Keratinocyte (primary cell): ENCODE data around the gene DLG2.

Source experiments
- CTCF ChIP-seq, 3 experiments: IDR thresholded peaks in 1 of 3; conservative IDR thresholded peaks in 1 of 3; optimal IDR thresholded peaks in 1 of 3; 2 replicates in 2 of 3; 3 replicates in 1 of 3; pipeline versions ENCODE3 to v1.5.1; 2011; ENCODE audit warnings: low read length in 3 of 3, mild to moderate bottlenecking in 3 of 3, moderate library complexity in 2 of 3, control low read depth in 1 of 3, inconsistent platforms in 1 of 3; ENCODE audit not compliant: insufficient read depth in 2 of 3; ENCODE audit errors: extremely low read depth in 1 of 3
- EZH2 ChIP-seq: IDR thresholded peaks from one replicate; pipeline ENCODE4 v1.6.1; 2012; ENCODE audit warnings: inconsistent platforms, mild to moderate bottlenecking, low read length, moderate library complexity

- TF ChIP-seq CTCF (optimal IDR thresholded peaks at IDR 0.05 in 1 of 3, IDR thresholded peaks at IDR 0.05 in 1 of 3, conservative IDR thresholded peaks at IDR 0.05 in 1 of 3; ENCODE audit: extremely low read depth in 1 of 3, insufficient read depth in 2 of 3, low read length in 3 of 3) (no peak), EZH2 (no peak)
Measured at GRCh38 chr11:84788220-84788619, 838.9 kb downstream of the DLG2 start.
